Stimulated activated CD4-positive, alpha-beta T cell treated with anti-CD3 and anti-CD28 coated beads, Interleukin-4, amount 100 ng/mL, for 24 hours (primary cell): ENCODE data around the gene FRYL.
"Not testable (repeated sequence)": the region's sequence is repeated elsewhere in the genome, so short reads cannot be mapped to it uniquely, and the experiment has no call there.

Experiments
- DNase-seq: peaks from one replicate; pipeline ENCODE4 v3.0.0-alpha.2; 2020

Gene FRYL

GRCh38 chr4:48694824-48695223 is 85.3 kb downstream of the FRYL start:
- no peak for DNase-seq

DNA sequence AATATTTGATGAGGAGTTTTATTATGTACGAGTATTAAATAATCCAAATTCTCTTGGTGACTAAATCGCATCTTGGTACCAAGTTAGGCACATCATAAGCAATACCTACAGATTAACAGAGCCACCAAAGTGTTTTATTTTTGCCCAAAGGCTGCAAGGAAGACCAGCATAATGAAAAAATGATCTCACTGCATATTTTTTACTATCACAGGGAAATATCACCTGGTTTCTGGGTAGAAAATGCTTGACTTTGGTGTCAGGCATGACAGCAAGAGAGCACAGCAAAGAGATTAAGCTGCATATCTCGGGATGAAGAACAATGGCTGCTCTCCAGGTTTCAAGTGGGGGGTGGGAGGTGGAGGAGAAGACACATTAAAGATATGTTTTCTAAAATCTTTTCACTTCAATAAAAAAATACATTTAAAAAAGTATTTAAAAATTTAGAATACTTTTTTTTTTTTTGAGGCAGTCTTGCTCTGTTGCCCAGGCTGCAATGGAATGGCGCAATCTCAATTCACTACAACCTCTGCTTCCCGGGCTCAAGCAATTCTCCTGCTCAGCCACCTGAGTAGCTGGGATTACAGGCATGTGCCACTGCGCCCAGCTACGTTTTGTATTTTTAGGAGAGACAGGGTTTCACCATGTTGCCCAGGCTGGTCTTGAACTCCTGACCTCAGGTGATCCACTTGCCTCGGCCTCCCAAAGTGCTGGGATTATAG is 86.1 kb downstream of the FRYL start:
- DNase-seq: no peak

DNA sequence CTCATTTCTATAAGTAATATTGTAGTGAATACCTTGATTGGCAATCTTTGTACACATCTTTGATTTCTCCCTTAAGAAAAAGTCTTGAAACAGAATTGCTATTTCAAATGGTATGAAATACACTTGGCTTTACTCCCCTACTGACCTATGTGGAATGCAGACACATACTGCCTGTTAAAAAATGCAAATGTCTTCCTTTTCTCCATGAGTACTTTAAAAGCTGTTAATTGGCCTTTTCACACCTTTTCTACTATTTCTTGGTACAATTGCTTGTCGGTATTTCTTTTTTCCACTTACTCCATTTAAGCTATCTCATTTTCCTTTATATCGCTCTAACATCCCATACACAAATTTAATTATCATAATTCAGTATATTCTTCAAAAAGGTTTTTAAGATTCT is 87.2 kb downstream of the FRYL start:
- DNase-seq: no peak

DNA sequence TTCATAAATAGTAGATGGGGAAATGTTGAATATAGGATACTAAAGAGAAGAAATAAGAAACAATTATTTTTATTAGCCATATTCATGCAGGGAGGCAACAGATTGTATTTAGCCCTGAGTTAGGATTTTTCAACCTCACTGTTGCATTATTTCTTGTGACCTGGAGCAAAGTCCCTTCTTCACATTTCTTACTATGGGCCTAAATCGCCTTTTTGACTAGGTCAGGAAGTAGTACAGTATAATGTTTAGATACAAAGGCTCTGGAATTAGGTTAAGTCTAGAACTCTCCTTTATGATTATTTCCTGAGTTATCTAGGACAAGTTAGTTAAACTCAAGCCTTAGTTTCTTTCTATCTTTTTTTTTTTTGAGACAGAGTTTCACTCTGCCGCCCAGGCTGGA is 88.0 kb downstream of the FRYL start:
- no peak for DNase-seq

- no peak for DNase-seq
These were observed 91.1 kb downstream of the FRYL start for GRCh38 chr4:48688953-48689352.

DNA sequence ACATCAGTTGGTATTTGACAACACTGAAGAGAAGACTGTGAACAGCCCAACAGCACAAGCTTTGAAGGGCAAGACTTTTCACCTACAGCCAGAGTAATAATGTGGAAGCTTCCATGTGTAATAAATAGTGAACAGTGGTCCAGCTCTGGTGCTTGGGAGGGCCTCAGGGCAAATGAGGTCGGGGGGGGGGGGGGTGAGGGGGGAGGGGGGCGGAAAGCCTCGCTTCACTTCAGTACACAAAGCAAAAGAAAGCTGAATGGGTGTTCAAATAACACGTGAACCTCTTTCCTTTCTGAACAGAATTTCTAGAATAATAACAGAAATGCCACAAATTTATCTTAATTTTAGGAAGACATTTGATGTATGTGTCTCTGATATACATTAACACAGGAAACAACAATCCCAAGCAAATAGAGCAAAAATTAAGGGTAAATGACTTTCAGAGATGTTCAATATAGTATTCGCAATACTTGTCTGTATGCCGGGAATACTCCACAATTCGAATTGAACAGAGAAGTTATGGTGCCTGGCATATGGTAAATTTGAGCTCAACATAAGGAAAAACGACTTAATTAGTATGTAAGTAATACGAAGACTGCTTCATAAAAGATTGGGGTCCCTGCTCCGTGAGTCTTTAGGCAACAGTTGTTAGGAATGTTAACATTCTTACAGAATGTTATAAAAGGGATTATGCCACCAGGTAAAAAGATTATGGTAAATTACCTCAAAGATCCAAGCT is 92.6 kb downstream of the FRYL start:
- DNase-seq: no peak

- no peak for DNase-seq
These were observed 93.7 kb downstream of the FRYL start for GRCh38 chr4:48686369-48686768.

- DNase-seq: no peak
These were observed 96.1 kb downstream of the FRYL start for GRCh38 chr4:48683784-48684666.

DNA sequence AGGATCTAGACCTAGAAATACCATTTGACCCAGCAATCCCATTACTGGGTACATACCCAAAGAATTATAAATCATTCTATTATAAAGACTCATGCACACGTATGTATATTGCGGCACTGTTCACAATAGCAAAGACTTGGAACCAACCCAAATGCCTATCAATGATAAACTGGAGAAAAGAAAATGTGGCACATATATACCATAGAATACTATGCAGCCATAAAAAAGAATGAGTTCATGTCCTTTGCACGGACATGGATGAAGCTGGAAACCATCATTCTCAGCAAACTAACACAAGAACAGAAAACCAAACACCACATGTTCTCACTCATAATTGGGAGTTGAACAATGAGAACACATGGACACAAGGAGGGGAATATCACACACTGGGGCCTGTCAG is 97.2 kb downstream of the FRYL start:
- not testable (repeated sequence) for DNase-seq

GRCh38 chr4:48681856-48682255 is 98.2 kb downstream of the FRYL start:
- DNase-seq: peak; percentile 47

- no peak for DNase-seq
These were observed 99.1 kb downstream of the FRYL start for GRCh38 chr4:48680848-48681568.

GRCh38 chr4:48673537-48673936 is 106.5 kb downstream of the FRYL start:
- no peak for DNase-seq

DNA sequence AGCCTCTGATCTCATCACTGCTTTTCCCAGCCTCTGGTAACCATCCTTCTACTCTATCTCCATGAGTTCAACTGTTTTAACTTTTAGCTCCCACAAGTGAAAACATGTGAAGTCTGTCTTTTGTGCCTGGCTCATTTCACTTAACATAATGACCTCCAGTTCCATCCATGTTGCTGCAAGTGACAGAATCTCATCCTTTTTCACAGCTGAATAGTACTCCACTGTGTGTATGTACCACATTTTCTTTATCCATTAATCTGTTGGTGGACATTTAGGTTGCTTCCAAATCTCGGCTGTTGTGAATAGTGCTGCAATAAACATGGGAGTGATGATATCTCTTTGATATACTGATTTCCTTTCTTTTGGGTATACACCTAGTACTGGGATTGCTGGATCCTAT is 109.5 kb downstream of the FRYL start:
- no peak for DNase-seq

DNA sequence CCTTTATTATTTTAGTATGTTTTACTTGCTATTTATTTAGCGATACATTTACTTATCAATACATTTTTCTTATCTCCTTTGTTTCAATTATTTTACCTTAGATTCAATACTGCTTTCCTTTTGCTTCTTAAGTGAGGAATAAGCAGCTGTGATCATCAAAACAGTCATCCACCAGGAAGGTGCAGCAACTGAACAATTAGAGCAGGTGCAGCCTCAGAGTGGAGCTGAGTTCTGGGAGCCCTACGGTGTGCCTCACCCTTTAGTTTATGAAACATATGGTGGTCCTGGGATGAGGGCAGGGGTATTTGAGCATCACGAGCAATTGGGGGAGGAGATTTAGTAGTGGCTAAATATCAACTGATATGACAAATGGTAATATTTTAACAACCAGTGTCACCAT is 111.0 kb downstream of the FRYL start:
- no peak for DNase-seq

DNA sequence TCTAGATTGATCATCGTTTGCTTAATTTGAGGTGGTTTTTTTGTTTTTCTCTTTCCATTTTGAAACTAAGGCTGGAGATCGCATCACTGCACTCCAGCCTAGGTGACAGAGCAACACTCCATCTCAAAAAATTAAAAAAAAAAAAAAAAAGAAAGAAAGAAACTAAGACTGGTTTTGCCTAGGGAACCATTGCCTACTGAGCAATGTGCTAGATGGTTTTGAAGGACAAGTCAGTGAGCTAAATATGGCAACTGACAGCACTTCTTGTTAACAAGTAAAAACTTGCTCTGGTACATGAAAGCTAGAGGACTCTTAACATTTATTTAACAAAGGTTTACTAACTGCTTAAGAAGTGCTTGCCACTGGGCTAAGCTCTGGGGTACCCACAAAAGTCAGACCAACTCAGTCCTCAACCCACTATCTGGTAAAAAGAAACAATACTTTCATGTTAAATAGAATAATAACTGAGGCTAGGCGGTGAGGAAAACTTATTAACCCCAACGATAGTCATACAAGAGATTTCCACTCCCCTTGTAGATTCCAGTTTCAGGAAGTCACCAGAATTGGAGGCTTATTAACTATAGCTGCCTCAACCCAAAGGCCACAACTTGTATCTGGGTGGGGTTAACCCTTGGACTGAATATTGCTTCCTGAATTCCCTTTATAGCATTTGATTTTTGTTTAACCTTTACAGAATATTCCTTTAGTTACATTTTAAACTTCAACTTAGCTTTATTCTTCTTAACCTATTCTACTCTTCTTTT is 111.6 kb downstream of the FRYL start:
- no peak for DNase-seq

DNA sequence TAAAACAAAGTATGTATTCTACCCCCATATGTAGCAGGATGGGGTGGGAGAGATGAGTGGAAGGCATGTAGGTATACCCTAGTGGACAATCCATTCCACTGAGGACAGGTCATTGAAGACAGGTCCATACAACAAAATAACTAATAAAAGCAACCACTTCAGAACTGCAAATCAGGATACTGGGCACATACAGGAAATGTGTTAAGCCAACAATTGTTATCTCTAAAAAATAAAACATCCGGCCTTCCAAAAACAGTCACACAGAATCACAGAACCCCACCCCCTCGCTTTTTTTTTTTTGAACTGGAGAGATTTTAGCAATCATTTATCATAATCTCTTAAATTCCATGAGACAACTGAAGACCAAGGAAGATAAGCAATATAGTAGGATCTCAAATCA is 112.9 kb downstream of the FRYL start:
- no peak for DNase-seq

DNA sequence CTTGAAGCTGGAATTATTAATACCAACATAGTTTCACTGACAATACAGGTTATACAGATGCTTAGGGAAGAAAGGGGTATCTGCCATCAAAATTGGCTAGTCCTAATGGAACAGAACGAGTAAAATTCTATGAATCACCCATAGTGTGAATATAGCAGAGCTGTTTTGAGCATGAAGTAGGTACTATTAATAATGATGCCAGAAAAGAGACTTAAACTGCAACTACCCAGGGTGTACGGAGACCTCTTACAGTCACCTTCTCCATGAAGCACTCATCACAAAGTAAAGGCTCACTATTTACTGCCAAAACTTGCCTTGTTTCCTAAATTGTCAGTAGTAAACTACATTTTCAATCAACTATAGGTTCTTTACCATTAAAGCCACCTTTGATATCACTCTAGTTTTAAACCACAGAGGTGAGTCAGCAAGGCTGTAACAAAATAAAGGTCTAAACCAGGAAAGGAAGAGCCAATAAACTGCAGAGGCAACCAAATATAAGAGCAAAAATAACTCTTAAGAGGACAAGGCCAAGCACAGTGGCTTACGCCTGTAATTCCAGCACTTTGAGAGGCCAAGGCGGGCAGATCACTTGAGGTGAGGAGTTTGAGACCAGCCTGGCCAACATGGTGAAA is 114.4 kb downstream of the FRYL start:
- no peak for DNase-seq

GRCh38 chr4:48664938-48665337 is 115.1 kb downstream of the FRYL start:
- no peak for DNase-seq

GRCh38 chr4:48661391-48661790 is 118.7 kb downstream of the FRYL start:
- DNase-seq: no peak

GRCh38 chr4:48660347-48660746 is 119.7 kb downstream of the FRYL start:
- DNase-seq: no peak

DNA sequence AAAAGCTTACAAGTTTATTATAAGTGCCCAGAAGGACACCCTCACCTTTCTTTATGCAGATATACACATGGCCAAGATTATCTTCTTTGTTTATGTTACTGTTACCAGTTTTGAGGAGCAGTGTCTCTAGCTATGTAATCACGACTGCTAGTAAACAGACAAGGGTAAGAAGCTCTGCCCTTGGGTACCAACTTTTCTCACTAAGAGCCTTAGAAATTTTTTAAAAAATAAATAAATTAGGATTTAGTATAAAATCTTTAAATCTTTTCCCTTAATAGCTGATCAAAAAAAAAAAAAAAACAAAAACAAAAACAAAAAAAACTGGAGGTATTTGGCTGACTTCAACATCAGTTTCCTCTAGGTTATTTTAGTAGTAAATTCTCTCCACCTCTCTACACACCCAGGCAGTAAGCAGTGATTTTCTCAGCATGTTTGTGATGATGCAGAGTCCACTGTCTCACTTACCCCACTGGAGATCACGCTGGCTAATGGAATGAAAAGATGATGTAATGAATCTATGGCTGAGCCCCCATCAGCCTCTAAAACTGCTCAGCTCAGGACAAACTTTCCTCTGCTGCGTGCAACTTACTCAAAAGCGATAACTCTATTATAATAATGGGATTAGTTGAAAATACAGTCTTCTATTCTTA is 125.9 kb downstream of the FRYL start:
- DNase-seq: no peak
